Epithelial cell of esophagus (primary cell): ENCODE data around the gene SMYD3.

Experiments
- DNase-seq: peaks from one replicate; pipeline ENCODE4 v3.0.0; 2010; ENCODE audit warnings: low read depth
- H3K4me3 ChIP-seq: 2 replicates; pipeline ENCODE4 v1.5.1; 2011; ENCODE audit warnings: mild to moderate bottlenecking, low read length, control low read depth
- CTCF ChIP-seq: IDR thresholded peaks from 2 replicates; pipeline ENCODE4 v1.5.1; 2011; ENCODE audit warnings: low read depth, mild to moderate bottlenecking, low read length, control low read depth, inconsistent platforms; ENCODE audit not compliant: insufficient read depth; ENCODE audit errors: missing control alignments

Gene SMYD3

GRCh38 chr1:245810789-245811337 is 696.2 kb downstream of the SMYD3 start:
- TF ChIP-seq CTCF: no peak
- no peak for DNase-seq
- H3K4me3 ChIP-seq: no peak overlapping the region

GRCh38 chr1:245810181-245810769 is 696.8 kb downstream of the SMYD3 start:
- no peak for TF ChIP-seq CTCF
- H3K4me3 ChIP-seq: no peak overlapping the region
- DNase-seq: no peak

GRCh38 chr1:245809361-245809760 is 697.7 kb downstream of the SMYD3 start:
- TF ChIP-seq CTCF: no peak
- H3K4me3 ChIP-seq: no peak overlapping the region
- no peak for DNase-seq

GRCh38 chr1:245807954-245808719 is 698.9 kb downstream of the SMYD3 start:
- no peak for TF ChIP-seq CTCF

GRCh38 chr1:245807306-245807705 is 699.8 kb downstream of the SMYD3 start:
- DNase-seq: no peak
- H3K4me3 ChIP-seq: no peak overlapping the region
- no peak for TF ChIP-seq CTCF

More at GRCh38 chr1:245807954-245808719, 698.9 kb downstream of the SMYD3 start:
- no peak for DNase-seq
- H3K4me3 ChIP-seq: no peak overlapping the region

GRCh38 chr1:245805532-245805931 is 701.5 kb downstream of the SMYD3 start:
- DNase-seq: no peak
- TF ChIP-seq CTCF: no peak
- H3K4me3 ChIP-seq: no peak overlapping the region
